GM20000 (cell line): ENCODE results near the gene C20orf144.

ENCODE experiments used
- DNase-seq: peaks from one replicate; pipeline ENCODE4 v3.0.0; 2012; ENCODE audit warnings: low spot score
- TF ChIP-seq, protein P1 (sequence below): IDR thresholded peaks from 2 replicates; pipeline ENCODE4 v1.5.1; 2012; ENCODE audit warnings: mild to moderate bottlenecking, control low read depth; ENCODE audit errors: extremely low read depth, missing control alignments

The C20orf144 gene

DNA sequence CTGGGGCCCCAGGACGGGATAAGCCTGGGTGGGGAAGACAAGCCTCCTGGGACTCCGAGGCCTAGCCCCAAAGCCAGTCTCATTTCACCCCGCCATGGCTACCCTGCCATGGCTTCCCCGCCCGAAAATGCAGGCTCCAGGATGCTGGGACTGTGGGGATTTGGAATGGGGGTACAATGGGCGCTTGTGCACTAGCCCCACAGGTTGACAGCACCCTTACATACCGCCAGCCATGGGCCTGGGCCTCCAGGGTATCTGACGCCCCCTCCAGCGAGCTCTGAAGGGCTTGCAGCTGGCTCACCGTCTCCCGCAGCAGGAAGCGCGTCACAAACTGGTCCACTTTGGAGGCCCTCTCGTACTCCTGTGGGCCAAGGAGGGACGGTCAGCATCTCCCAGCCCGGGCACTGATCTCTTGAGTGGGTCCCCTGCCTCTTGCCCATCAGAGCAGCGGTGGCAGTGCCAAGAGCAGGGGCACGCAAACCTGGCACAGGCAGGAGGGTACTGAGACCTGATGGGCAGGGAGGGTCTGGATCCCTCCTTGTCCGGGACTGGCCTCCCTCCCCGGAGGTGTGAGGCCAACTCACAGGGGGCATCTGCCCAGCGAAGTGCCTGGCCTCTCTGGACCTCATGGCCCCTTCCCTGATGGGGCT is 2.0 kb upstream of the C20orf144 start:
- DNase-seq = no peak
- TF ChIP-seq, protein P1, sequence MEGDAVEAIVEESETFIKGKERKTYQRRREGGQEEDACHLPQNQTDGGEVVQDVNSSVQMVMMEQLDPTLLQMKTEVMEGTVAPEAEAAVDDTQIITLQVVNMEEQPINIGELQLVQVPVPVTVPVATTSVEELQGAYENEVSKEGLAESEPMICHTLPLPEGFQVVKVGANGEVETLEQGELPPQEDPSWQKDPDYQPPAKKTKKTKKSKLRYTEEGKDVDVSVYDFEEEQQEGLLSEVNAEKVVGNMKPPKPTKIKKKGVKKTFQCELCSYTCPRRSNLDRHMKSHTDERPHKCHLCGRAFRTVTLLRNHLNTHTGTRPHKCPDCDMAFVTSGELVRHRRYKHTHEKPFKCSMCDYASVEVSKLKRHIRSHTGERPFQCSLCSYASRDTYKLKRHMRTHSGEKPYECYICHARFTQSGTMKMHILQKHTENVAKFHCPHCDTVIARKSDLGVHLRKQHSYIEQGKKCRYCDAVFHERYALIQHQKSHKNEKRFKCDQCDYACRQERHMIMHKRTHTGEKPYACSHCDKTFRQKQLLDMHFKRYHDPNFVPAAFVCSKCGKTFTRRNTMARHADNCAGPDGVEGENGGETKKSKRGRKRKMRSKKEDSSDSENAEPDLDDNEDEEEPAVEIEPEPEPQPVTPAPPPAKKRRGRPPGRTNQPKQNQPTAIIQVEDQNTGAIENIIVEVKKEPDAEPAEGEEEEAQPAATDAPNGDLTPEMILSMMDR = no peak

- DNase-seq = no peak
- TF ChIP-seq, protein P1 = no peak
These were observed 1.5 kb upstream of the C20orf144 start for GRCh38 chr20:33660685-33661058.

GRCh38 chr20:33663161-33664084 is 1.3 kb downstream of the C20orf144 start:
- TF ChIP-seq, protein P1 = no peak
- peak; percentile 94 for DNase-seq

DNA sequence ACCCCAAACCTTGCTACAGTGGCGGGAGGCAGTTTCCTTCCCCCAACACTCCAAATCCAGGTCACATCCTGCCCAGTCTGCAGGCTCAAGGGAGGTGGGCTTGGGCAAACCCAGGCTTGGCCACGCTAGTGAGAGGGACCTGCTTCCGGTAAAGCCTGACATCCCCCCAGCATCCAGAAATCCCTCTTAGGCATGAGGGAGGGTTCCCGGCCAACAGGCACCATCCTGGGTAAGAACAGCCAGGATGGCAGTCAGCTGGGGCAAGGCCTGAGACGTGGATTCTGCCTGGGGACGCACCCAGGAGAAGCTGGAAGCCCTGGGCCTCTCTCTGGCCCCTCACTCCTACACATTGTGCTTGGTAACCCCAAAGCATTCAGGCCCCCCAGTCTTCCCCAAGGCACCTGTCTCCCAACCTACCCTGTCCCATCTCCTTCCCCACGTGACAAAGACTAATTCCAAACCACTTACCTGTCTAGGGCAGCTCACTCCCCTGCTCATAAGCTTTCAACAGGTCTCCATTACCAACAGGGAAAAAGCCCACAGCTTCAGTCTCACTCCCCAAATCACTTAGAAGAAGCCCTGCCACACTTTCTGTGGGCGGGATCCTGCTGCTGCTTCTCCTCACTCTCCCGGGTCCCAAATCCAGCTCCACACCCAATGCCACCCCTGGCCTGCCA is 2.1 kb downstream of the C20orf144 start:
- DNase-seq = no peak
- TF ChIP-seq, protein P1 = no peak

DNA sequence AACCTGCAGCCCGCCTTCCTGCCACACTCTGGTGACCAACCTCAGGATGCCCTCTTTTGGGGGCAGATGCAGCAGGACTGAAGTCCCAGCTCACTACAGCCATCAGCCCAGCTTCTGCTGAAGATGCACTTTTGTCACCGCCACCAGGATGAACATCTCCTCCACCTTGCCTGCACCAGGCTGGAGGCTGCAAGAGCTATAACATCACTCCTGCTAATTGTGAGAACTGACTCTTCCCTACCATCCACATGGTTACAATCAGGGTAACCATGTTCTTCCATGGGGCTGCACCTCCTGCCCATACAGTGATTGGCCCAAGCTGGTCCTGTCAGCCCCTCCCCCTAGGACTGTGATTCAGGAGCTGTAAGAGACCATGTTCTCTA is 2.6 kb downstream of the C20orf144 start:
- DNase-seq = no peak
- TF ChIP-seq, protein P1 = no peak

DNA sequence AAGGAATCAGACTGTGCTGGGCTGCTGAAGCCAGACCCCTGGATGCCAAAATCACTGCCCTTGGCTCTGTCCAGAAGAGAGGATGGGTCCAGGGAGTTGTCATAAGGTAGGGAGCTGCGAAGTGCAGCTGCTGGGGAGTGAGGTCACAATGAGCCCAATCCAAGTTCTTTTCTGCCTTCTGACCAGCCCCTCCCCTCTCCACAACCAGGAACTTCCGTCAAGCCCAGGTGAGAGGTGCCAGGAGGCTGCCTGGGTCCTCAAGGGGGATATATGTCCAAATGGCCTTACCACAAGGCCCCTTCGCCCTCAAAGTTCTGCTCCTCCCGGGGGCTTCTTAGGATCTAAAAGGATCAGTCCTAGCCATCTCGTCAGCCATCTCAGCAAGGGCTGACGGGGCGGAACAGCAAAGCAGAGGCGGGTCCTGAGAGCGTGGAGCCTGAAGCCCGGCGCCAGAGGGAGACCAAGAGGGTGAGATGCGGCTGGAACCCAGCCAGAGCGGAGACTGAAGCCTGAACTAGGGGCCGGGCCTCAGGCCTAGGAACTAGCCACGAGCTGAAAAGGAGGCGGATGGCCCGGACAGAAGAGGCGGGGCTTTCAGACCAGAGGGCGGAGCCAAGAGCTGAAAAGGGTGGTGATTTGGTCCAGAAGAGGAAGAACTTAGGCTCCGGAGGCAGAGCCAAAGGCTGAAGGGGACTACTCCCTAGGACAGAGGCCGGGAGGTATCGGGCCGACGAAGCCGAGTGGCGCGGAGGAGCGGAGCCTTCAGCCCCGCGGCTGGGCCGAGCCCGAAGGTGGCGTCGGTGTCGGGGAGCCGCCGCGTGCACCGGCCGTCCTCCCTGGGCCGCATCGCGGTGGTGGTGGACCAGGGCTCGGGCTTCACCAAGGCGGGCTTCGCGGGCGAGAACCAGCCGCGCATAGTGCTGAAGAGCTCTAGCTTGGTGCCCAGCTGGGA is 4.4 kb downstream of the C20orf144 start, which contains the start of gene ACTL10:
TSS of gene ACTL10 (plus strand) at position 651 of the 952 bp plus-strand sequence. CDS start 555 bp downstream, outside the sequence.
- TF ChIP-seq, protein P1 = no peak
- DNase-seq = peak; percentile 97
